GM21447 (cell line): ENCODE results near the gene CD9.

Source experiments
- ATAC-seq: cut with Tn5 transposase; IDR thresholded peaks from one replicate; pipeline ENCODE4 v1.9.1; 2021; ENCODE audit not compliant: unreplicated experiment

CD9 gene

GRCh38 chr12:6216581-6216980 lies 16.4 kb downstream of the CD9 start:
- no peak for ATAC-seq

- no peak for ATAC-seq
These were observed 18.2 kb downstream of the CD9 start for GRCh38 chr12:6218347-6218925.

GRCh38 chr12:6219980-6220379 lies 19.8 kb downstream of the CD9 start:
- ATAC-seq = no peak

GRCh38 chr12:6221146-6221545 lies 20.9 kb downstream of the CD9 start:
- ATAC-seq = no peak

GRCh38 chr12:6222078-6222654 lies 22.0 kb downstream of the CD9 start:
- ATAC-seq = no peak

GRCh38 chr12:6223545-6223944 lies 23.3 kb downstream of the CD9 start:
- ATAC-seq = no peak

GRCh38 chr12:6224550-6224949 lies 24.4 kb downstream of the CD9 start:
- ATAC-seq = no peak

GRCh38 chr12:6225630-6226001 lies 25.4 kb downstream of the CD9 start:
- no peak for ATAC-seq

- no peak for ATAC-seq
These were observed 25.9 kb downstream of the CD9 start for GRCh38 chr12:6226002-6226678.

GRCh38 chr12:6226679-6227051 lies 26.5 kb downstream of the CD9 start:
- no peak for ATAC-seq

- no peak for ATAC-seq
These were observed 28.5 kb downstream of the CD9 start for GRCh38 chr12:6228535-6229223.

GRCh38 chr12:6229224-6230218 lies 29.3 kb downstream of the CD9 start:
- no peak for ATAC-seq

GRCh38 chr12:6230321-6231110 lies 30.3 kb downstream of the CD9 start:
- ATAC-seq = no peak

GRCh38 chr12:6231359-6232268 lies 31.4 kb downstream of the CD9 start:
- no peak for ATAC-seq

- ATAC-seq = no peak
These were observed 33.1 kb downstream of the CD9 start for GRCh38 chr12:6233121-6233971.

GRCh38 chr12:6234214-6234613 lies 34.0 kb downstream of the CD9 start:
- no peak for ATAC-seq

- no peak for ATAC-seq
These were observed 34.7 kb downstream of the CD9 start for GRCh38 chr12:6234906-6235305.

GRCh38 chr12:6235499-6235898 lies 35.3 kb downstream of the CD9 start:
- no peak for ATAC-seq
